ENCODE data around the gene HERC5.
"Not testable (repeated sequence)": the region's sequence is repeated elsewhere in the genome, so short reads cannot be mapped to it uniquely, and the experiment has no call there.

The HERC5 gene

GRCh38 chr4:88456670-88457306, at the start of gene HERC5:
Gene HERC5, plus strand, starts transcription at chr4:88457119. Its CDS starts 151 bp downstream, at chr4:88457270.
- DNase-seq = peak; percentile 90

- no peak for DNase-seq
Observed at GRCh38 chr4:88409206-88409605, 47.7 kb upstream of the HERC5 start.

GRCh38 chr4:88409789-88410188, 47.1 kb upstream of the HERC5 start:
- no peak for DNase-seq

GRCh38 chr4:88411491-88412096, 45.3 kb upstream of the HERC5 start:
- no peak for DNase-seq

- DNase-seq = no peak
Observed at GRCh38 chr4:88413801-88414200, 43.1 kb upstream of the HERC5 start.

- no peak for DNase-seq
Observed at GRCh38 chr4:88414755-88415154, 42.2 kb upstream of the HERC5 start.

GRCh38 chr4:88415982-88416381, 40.9 kb upstream of the HERC5 start:
- no peak for DNase-seq

GRCh38 chr4:88418411-88418810, 38.5 kb upstream of the HERC5 start:
- DNase-seq = no peak

- no peak for DNase-seq
Observed at GRCh38 chr4:88419874-88420273, 37.0 kb upstream of the HERC5 start.

- no peak for DNase-seq
Observed at GRCh38 chr4:88420844-88421243, 36.1 kb upstream of the HERC5 start.

GRCh38 chr4:88422403-88422802, 34.5 kb upstream of the HERC5 start:
- no peak for DNase-seq

GRCh38 chr4:88429401-88429800, 27.5 kb upstream of the HERC5 start:
- no peak for DNase-seq

GRCh38 chr4:88435987-88436693, 20.8 kb upstream of the HERC5 start:
- no peak for DNase-seq

- DNase-seq = not testable (repeated sequence)
Observed at GRCh38 chr4:88437873-88438272, 19.0 kb upstream of the HERC5 start.

GRCh38 chr4:88439161-88439760, 17.7 kb upstream of the HERC5 start:
- no peak for DNase-seq

- no peak for DNase-seq
Observed at GRCh38 chr4:88440146-88440545, 16.8 kb upstream of the HERC5 start.

- DNase-seq = no peak
Observed at GRCh38 chr4:88441696-88442095, 15.2 kb upstream of the HERC5 start.

GRCh38 chr4:88442689-88443191, 14.2 kb upstream of the HERC5 start:
- DNase-seq = no peak

GRCh38 chr4:88443486-88443885, 13.4 kb upstream of the HERC5 start:
- no peak for DNase-seq

- no peak for DNase-seq
Observed at GRCh38 chr4:88445252-88445651, 11.7 kb upstream of the HERC5 start.

GRCh38 chr4:88446124-88446523, 10.8 kb upstream of the HERC5 start:
- DNase-seq = no peak

GRCh38 chr4:88447371-88448095, 9.4 kb upstream of the HERC5 start:
- DNase-seq = no peak

- not testable (repeated sequence) for DNase-seq
Observed at GRCh38 chr4:88448211-88448765, 8.6 kb upstream of the HERC5 start.
